H9 (cell line): Measurements from ENCODE around the gene ZNF134. TPM values are rescaled to one million over a fixed set of nuclear protein-coding genes. Genes with fewer than 3 reads are reported as not detected.

Experiments used
- DNase-seq: peaks from one replicate; pipeline ENCODE4 v3.0.0-alpha.2; 2017
- H2AFZ ChIP-seq: one replicate; pipeline ENCODE4 v1.6.1; 2013; ENCODE audit warnings: mild to moderate bottlenecking, low read length, control low read depth, moderate library complexity
- H2AK5ac ChIP-seq: 2 replicates; pipeline ENCODE4 v1.6.1; 2013; ENCODE audit warnings: low read length, control low read depth, mixed read lengths; ENCODE audit not compliant: insufficient read length
- H2BK120ac ChIP-seq: one replicate; pipeline ENCODE4 v1.6.1; 2013; ENCODE audit warnings: low read depth, mild to moderate bottlenecking, low read length, control low read depth, inconsistent platforms; ENCODE audit not compliant: poor library complexity, severe bottlenecking
- H2BK12ac ChIP-seq: 2 replicates; pipeline ENCODE4 v1.6.1; 2013; ENCODE audit warnings: low read length, control low read depth, mixed read lengths, low read depth; ENCODE audit not compliant: insufficient read length
- H2BK15ac ChIP-seq: 2 replicates; pipeline ENCODE4 v1.6.1; 2013; ENCODE audit warnings: low read depth, low read length, control low read depth
- H2BK20ac ChIP-seq: one replicate; pipeline ENCODE4 v1.6.1; 2013; ENCODE audit warnings: low read depth, mild to moderate bottlenecking, low read length, control low read depth, inconsistent platforms; ENCODE audit not compliant: poor library complexity, severe bottlenecking
- H2BK5ac ChIP-seq: 2 replicates; pipeline ENCODE4 v1.6.1; 2013; ENCODE audit warnings: low read length, control low read depth, mixed read lengths; ENCODE audit not compliant: insufficient read length
- H3K14ac ChIP-seq: 2 replicates; pipeline ENCODE4 v1.6.1; 2013; ENCODE audit warnings: low read length, control low read depth; ENCODE audit not compliant: insufficient read depth
- H3K18ac ChIP-seq: 2 replicates; pipeline ENCODE4 v1.6.1; 2013; ENCODE audit warnings: low read depth, mild to moderate bottlenecking, mixed read lengths, low read length, control low read depth; ENCODE audit not compliant: insufficient read length
- H3K23ac ChIP-seq: 2 replicates; pipeline ENCODE4 v1.6.1; 2013; ENCODE audit warnings: low read length, control low read depth, mixed read lengths, low read depth; ENCODE audit not compliant: insufficient read length
- H3K23me2 ChIP-seq: 2 replicates; pipeline ENCODE4 v1.6.1; 2013; ENCODE audit warnings: low read depth, mild to moderate bottlenecking, mixed read lengths, low read length, control low read depth; ENCODE audit not compliant: insufficient read length, poor library complexity, severe bottlenecking
- H3K27ac ChIP-seq: 2 replicates; pipeline ENCODE4 v1.5.1; 2013; ENCODE audit warnings: low read length, control low read depth, mixed read lengths, low read depth; ENCODE audit not compliant: insufficient read length
- H3K27me3 ChIP-seq: 2 replicates; pipeline ENCODE4 v1.6.1; 2013; ENCODE audit warnings: low read length, control low read depth, inconsistent platforms; ENCODE audit not compliant: insufficient read depth
- H3K4ac ChIP-seq: 2 replicates; pipeline ENCODE4 v1.6.1; 2013; ENCODE audit warnings: low read depth, mild to moderate bottlenecking, control low read depth, inconsistent platforms, low read length, moderate library complexity
- H3K4me1 ChIP-seq: 2 replicates; pipeline ENCODE4 v1.6.1; 2013; ENCODE audit warnings: low read length, control low read depth, inconsistent platforms; ENCODE audit not compliant: insufficient read depth
- H3K4me2 ChIP-seq: 2 replicates; pipeline ENCODE4 v1.6.1; 2013; ENCODE audit warnings: low read length, control low read depth, mixed read lengths; ENCODE audit not compliant: insufficient read length, insufficient read depth
- H3K56ac ChIP-seq: 2 replicates; pipeline ENCODE4 v1.6.1; 2013; ENCODE audit warnings: low read depth, mild to moderate bottlenecking, mixed read lengths, low read length, control low read depth; ENCODE audit not compliant: insufficient read length
- H3K79me1 ChIP-seq: 2 replicates; pipeline ENCODE4 v1.6.1; 2013; ENCODE audit warnings: low read depth, mild to moderate bottlenecking, moderate library complexity, low read length, control low read depth, inconsistent platforms; ENCODE audit not compliant: insufficient read depth, poor library complexity, severe bottlenecking
- H3K79me2 ChIP-seq: 2 replicates; pipeline ENCODE4 v1.6.1; 2013; ENCODE audit warnings: low read length, control low read depth, inconsistent platforms; ENCODE audit not compliant: insufficient read depth
- H3K9ac ChIP-seq: 2 replicates; pipeline ENCODE4 v1.6.1; 2013; ENCODE audit warnings: low read length, control low read depth, mixed read lengths; ENCODE audit not compliant: insufficient read length; ENCODE audit errors: extremely low read depth
- H3K9me3 ChIP-seq: one replicate; pipeline ENCODE4 v1.6.1; 2013; ENCODE audit warnings: low read depth, low read length, inconsistent platforms; ENCODE audit not compliant: control insufficient read depth
- H3T11ph ChIP-seq: one replicate; pipeline ENCODE4 v1.6.1; 2013; ENCODE audit warnings: mild to moderate bottlenecking, low read length, control low read depth, inconsistent platforms
- H4K20me1 ChIP-seq: one replicate; pipeline ENCODE4 v1.6.1; 2013; ENCODE audit not compliant: control insufficient read depth, insufficient read length, insufficient read depth
- H4K5ac ChIP-seq: 2 replicates; pipeline ENCODE4 v1.6.1; 2013; ENCODE audit warnings: low read depth, mild to moderate bottlenecking, mixed read lengths, low read length, control low read depth; ENCODE audit not compliant: insufficient read length
- H4K8ac ChIP-seq: replicated peaks from 2 replicates; pipeline ENCODE4 v1.6.1; 2013; ENCODE audit warnings: low read length, control low read depth, mixed read lengths, low read depth; ENCODE audit not compliant: insufficient read length
- H4K91ac ChIP-seq: 2 replicates; pipeline ENCODE4 v1.6.1; 2013; ENCODE audit warnings: low read depth, mild to moderate bottlenecking, moderate library complexity, mixed read lengths, low read length, control low read depth; ENCODE audit not compliant: insufficient read length
- H3K27ac Mint-ChIP-seq, 3 experiments: 2 replicates in 2 of 3; 3 replicates in 1 of 3; pipeline ENCODE4 v1.8.0; 2020 to 2021; ENCODE audit warnings: mixed read lengths in 3 of 3, mild to moderate bottlenecking in 1 of 3, moderate library complexity in 1 of 3
- H3K27me3 Mint-ChIP-seq: 2 replicates; pipeline ENCODE4 v1.8.0; 2021; ENCODE audit warnings: low read depth, mild to moderate bottlenecking, moderate library complexity, mixed read lengths
- H3K36me3 Mint-ChIP-seq, 3 experiments: 2 replicates in 2 of 3; 3 replicates in 1 of 3; pipeline ENCODE4 v1.8.0; 2020 to 2021; ENCODE audit warnings: low read depth in 3 of 3, mixed read lengths in 3 of 3; ENCODE audit not compliant: insufficient read depth in 1 of 3
- H3K4me1 Mint-ChIP-seq, 2 experiments: 2 replicates each; pipeline ENCODE4 v1.8.0; 2020; ENCODE audit warnings: mixed read lengths in 2 of 2
- H3K4me3 Mint-ChIP-seq, 2 experiments: 2 replicates in 1 of 2; 3 replicates in 1 of 2; pipeline ENCODE4 v1.8.0; 2020 to 2021; ENCODE audit warnings: mild to moderate bottlenecking in 2 of 2, mixed read lengths in 2 of 2, moderate library complexity in 1 of 2
- H3K9me3 Mint-ChIP-seq, 2 experiments: 2 replicates in 1 of 2; 3 replicates in 1 of 2; pipeline ENCODE4 v1.8.0; 2020; ENCODE audit warnings: mild to moderate bottlenecking in 2 of 2, mixed read lengths in 2 of 2, moderate library complexity in 1 of 2
- CTCF ChIP-seq: fragments of 200-600 bp; sonication (generic); conservative IDR thresholded peaks from 3 replicates; pipeline ENCODE4 v1.8.0; 2021; ENCODE audit warnings: antibody characterized with exemption, mild to moderate bottlenecking
- WGBS: extraction: QIAGEN DNeasy Blood & Tissue Kit; methylation state at CpG from one replicate; pipeline ENCODE4 v1.1.7; 2013; ENCODE audit warnings: missing lambda C conversion rate, low lambda C conversion rate, mixed read lengths; ENCODE audit not compliant: insufficient read length; ENCODE audit errors: extremely low coverage; 5-methylcytosine and 5-hydroxymethylcytosine counted together
- total RNA-seq: library from RNA; stranded (reverse); gene quantifications from 2 replicates; pipeline ENCODE4 v1.2.1, GENCODE V29; 2021

Gene ZNF134
- total RNA-seq, 1 experiment from 2014 or later: 44.1 TPM

- Histone ChIP-seq H2AFZ (no peak overlapping the region), H3K23me2 (no peaks in the 10 kb centered on the region), H3K79me1 (no peaks in the 10 kb centered on the region), H3K4ac (no peak overlapping the region), H2BK12ac (no peak overlapping the region), H3K23ac (no peak overlapping the region), H3K9me3 (no peaks in the 10 kb centered on the region), H4K20me1 (no peaks in the 10 kb centered on the region), H3K9ac (no peak overlapping the region), H3K18ac (no peak overlapping the region), H2BK15ac (no peak overlapping the region), H2BK5ac (no peak overlapping the region), H3K4me1 (no peaks in the 10 kb centered on the region), H2BK120ac (no peak overlapping the region), H4K5ac (no peak overlapping the region), H4K8ac (no peak overlapping the region), H3K27me3 (no peaks in the 10 kb centered on the region), H3K27ac (no peak overlapping the region), H3T11ph (no peak overlapping the region), H2AK5ac (no peak overlapping the region), H3K4me2 (no peak overlapping the region), H2BK20ac (no peak overlapping the region), H4K91ac (no peak overlapping the region), H3K79me2 (no peaks in the 10 kb centered on the region), H3K56ac (no peak overlapping the region), H3K14ac (no peak overlapping the region)
- Mint-ChIP-seq H3K9me3 (peaks cover 13 to 26% of the 10 kb centered on the region in 2 experiments), H3K4me3 (no peak overlapping the region), H3K27ac (no peak overlapping the region), H3K36me3 (peaks cover 48 to 59% (median 50%) of the 10 kb centered on the region in 3 experiments), H3K4me1 (no peaks in the 10 kb centered on the region), H3K27me3 (peaks cover 5% of the 10 kb centered on the region; the same call in 1 of the 2 replicates)
- no peak for DNase-seq
- TF ChIP-seq CTCF: no peak
- no CpG with 5 or more reads among the region's 4 CpGs for WGBS
These were observed 28.5 kb downstream of the ZNF134 start for GRCh38 chr19:57642396-57643046.
